NB4 (cell line): ENCODE results near the gene RAP1GAP2.

Source experiments
- DNase-seq: peaks from one replicate; pipeline ENCODE4 v3.0.0; 2010; ENCODE audit warnings: low read depth
- H3K4me3 ChIP-seq: one replicate; pipeline ENCODE4 v1.5.1; 2011; ENCODE audit warnings: mild to moderate bottlenecking, low read depth, low read length, moderate library complexity
- MYC ChIP-seq: IDR thresholded peaks from 2 replicates; pipeline ENCODE4 v1.6.1; 2011; ENCODE audit warnings: low read depth, low read length
- POLR2A ChIP-seq: IDR thresholded peaks from 2 replicates; pipeline ENCODE4 v1.6.1; 2011; ENCODE audit warnings: mild to moderate bottlenecking; ENCODE audit not compliant: insufficient read length; ENCODE audit errors: extremely low read depth
- TF ChIP-seq, protein P1 (sequence below): IDR thresholded peaks from one replicate; pipeline ENCODE4 v1.5.1; 2012; ENCODE audit warnings: low read depth, low read length
- TF ChIP-seq, protein P2 (sequence below): IDR thresholded peaks from 2 replicates; pipeline ENCODE4 v1.6.1; 2011; ENCODE audit warnings: low read depth, low read length

Gene RAP1GAP2

DNA sequence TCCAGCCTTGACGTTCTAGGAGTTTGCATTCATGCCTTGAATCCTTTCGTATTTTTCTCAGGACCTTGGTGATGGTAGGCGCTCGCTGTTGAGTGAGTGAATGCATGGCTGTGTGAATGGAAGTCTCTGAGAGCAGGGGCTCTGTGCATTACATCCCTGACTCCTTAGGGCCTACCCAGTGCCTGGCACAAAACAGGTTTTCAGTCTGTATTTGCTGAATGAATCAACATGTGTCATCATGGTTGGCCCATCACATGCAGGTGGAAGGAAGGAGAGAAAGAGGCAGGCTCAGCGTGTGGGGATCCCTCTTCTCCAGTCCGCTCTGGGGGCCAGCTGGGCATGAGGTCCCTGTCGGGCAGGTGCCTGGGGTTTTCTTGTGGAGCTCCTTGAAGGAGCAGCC, 8.7 kb downstream of the RAP1GAP2 start:
- no peak for DNase-seq
- TF ChIP-seq, protein P1, sequence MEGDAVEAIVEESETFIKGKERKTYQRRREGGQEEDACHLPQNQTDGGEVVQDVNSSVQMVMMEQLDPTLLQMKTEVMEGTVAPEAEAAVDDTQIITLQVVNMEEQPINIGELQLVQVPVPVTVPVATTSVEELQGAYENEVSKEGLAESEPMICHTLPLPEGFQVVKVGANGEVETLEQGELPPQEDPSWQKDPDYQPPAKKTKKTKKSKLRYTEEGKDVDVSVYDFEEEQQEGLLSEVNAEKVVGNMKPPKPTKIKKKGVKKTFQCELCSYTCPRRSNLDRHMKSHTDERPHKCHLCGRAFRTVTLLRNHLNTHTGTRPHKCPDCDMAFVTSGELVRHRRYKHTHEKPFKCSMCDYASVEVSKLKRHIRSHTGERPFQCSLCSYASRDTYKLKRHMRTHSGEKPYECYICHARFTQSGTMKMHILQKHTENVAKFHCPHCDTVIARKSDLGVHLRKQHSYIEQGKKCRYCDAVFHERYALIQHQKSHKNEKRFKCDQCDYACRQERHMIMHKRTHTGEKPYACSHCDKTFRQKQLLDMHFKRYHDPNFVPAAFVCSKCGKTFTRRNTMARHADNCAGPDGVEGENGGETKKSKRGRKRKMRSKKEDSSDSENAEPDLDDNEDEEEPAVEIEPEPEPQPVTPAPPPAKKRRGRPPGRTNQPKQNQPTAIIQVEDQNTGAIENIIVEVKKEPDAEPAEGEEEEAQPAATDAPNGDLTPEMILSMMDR = no peak
- no peak for TF ChIP-seq MYC
- TF ChIP-seq, protein P2, sequence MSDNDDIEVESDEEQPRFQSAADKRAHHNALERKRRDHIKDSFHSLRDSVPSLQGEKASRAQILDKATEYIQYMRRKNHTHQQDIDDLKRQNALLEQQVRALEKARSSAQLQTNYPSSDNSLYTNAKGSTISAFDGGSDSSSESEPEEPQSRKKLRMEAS = no peak
- H3K4me3 ChIP-seq = no peak overlapping the region

- TF ChIP-seq, protein P1 = no peak
- TF ChIP-seq MYC (no peak), POLR2A (no peak)
- TF ChIP-seq, protein P2 = no peak
- DNase-seq = no peak
Observed at GRCh38 chr17:2805961-2806360, 9.7 kb downstream of the RAP1GAP2 start.

GRCh38 chr17:2808367-2809335, 12.4 kb downstream of the RAP1GAP2 start:
- DNase-seq = no peak
- no peak overlapping the region for H3K4me3 ChIP-seq
- TF ChIP-seq, protein P1 = no peak
- TF ChIP-seq, protein P2 = no peak
- TF ChIP-seq MYC = no peak
- TF ChIP-seq POLR2A = no peak

More at GRCh38 chr17:2805961-2806360, 9.7 kb downstream of the RAP1GAP2 start:
- H3K4me3 ChIP-seq = no peak overlapping the region

- H3K4me3 ChIP-seq = no peak overlapping the region
- TF ChIP-seq POLR2A = no peak
- TF ChIP-seq MYC = no peak
- TF ChIP-seq, protein P2 = no peak
- DNase-seq = no peak
Observed at GRCh38 chr17:2809337-2809736, 13.1 kb downstream of the RAP1GAP2 start.

DNA sequence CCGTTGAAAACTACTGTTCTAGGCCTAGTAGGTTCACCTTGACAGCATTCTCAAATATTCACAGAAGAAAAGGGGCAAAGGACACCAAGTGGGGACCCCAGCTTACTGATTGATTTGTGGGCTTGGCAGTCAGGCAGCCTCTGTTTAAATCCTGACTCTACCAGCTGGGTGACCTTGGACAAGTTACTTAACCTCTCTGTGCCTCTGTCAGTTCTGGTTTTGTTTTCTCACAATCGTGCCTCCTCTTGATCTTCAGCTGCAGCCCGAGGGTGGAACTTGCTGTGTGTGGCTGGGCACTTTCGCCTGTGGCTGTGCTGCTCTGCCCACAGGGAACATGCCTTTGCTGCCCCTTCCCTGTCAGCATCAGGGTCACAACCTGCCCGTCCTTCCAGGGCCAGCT, 17.8 kb downstream of the RAP1GAP2 start:
- no peak for DNase-seq
- peak overlapping the region; percentile 25 for H3K4me3 ChIP-seq
- TF ChIP-seq, protein P2 = no peak
- no peak for TF ChIP-seq MYC
- TF ChIP-seq POLR2A = no peak
- TF ChIP-seq, protein P1 = no peak

DNA sequence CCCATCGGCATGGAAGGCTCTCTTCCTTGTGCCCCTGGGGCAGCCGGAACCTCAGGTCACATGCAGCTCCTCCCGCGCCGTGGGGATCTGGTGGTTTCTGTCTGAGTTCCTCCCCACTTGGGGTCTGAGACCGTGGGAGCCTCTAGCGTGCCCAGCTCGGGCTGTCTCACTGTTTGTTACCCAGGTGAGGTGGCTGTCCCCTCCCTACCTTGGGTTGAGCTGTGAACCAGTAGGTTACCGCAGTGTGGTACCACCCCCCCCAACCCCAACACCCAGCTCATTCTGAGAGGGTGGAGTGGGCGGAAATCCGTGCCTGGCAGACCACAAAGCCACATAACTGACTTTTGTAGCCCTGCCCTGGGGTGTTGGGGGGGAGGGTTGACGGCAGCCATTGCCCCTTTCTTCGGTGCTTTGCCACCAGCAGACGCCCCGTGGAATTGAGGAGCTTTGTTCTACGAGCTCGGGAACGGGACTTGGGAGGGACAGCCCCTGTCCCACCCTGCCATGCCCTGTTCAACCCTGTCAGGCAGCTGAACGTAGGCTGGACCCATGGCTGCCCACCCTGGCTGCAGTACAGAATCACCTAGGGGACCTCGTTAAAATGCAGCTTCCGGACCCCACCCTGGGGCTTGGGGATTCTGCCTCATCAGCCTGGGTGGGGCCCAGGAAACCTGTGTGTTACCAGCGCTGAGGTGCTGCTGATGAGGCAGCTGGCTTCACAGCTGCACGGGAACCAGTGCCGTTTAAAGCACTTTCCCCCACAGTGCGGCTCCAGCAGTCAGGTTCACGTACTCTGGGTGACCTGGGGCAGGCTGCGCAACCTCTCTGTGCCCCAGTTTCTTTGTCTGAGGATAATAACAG, 18.5 kb downstream of the RAP1GAP2 start:
- DNase-seq = peak; percentile 80
- peak; percentile 38; the same call in 1 of the 2 replicates for TF ChIP-seq MYC
- TF ChIP-seq, protein P2 = no peak
- peak overlapping the region; percentile 25 for H3K4me3 ChIP-seq
